Skeletal muscle satellite cell (primary cell): ENCODE measurements around the gene SLC10A1. TPM values are rescaled to one million over a fixed set of nuclear protein-coding genes. Genes with fewer than 3 reads are reported as not detected.

Experiments
- H3K27me3 ChIP-seq: 2 replicates; pipeline ENCODE4 v1.7.0; 2013; ENCODE audit warnings: low read length; ENCODE audit not compliant: control insufficient read depth, insufficient read depth
- H3K36me3 ChIP-seq: 2 replicates; pipeline ENCODE4 v1.7.0; 2013; ENCODE audit warnings: mild to moderate bottlenecking, control low read depth, low read length; ENCODE audit not compliant: insufficient read depth
- H3K4me1 ChIP-seq: 2 replicates; pipeline ENCODE4 v1.7.0; 2013; ENCODE audit warnings: low read length; ENCODE audit not compliant: control insufficient read depth, insufficient read depth
- H3K4me2 ChIP-seq: 2 replicates; pipeline ENCODE4 v1.7.0; 2013; ENCODE audit warnings: mild to moderate bottlenecking, low read length
- H3K4me3 ChIP-seq: 2 replicates; pipeline ENCODE4 v1.7.0; 2013; ENCODE audit warnings: low read length
- H3K9ac ChIP-seq: 2 replicates; pipeline ENCODE4 v1.7.0; 2013; ENCODE audit warnings: mild to moderate bottlenecking, low read depth, low read length, moderate library complexity
- H3K9me3 ChIP-seq: replicated peaks from 2 replicates; pipeline ENCODE4 v1.7.0; 2013; ENCODE audit warnings: mild to moderate bottlenecking, control low read depth, low read length
- total RNA-seq: library from RNA; depleted of rRNA; stranded (reverse); fragments of >200 nt; gene quantifications from 2 replicates; pipeline ENCODE4 v1.2.3, GENCODE V29; 2012; rRNA removed

SLC10A1 gene
- not detected in 2 replicates for total RNA-seq

- Histone ChIP-seq H3K4me1 (no peaks in the 10 kb centered on the region), H3K36me3 (no peaks in the 10 kb centered on the region), H3K9me3 (no peaks in the 10 kb centered on the region), H3K27me3 (no peaks in the 10 kb centered on the region), H3K4me2 (no peak within 1 kb of the TSS), H3K4me3 (no peak within 1 kb of the TSS), H3K9ac (no peak within 1 kb of the TSS)
Observed at GRCh38 chr14:69796797-69797500, at the start of gene SLC10A1. TSS of gene SLC10A1 (minus strand) at chr14:69797241. CDS start at chr14:69797155, 86 bp downstream.

DNA sequence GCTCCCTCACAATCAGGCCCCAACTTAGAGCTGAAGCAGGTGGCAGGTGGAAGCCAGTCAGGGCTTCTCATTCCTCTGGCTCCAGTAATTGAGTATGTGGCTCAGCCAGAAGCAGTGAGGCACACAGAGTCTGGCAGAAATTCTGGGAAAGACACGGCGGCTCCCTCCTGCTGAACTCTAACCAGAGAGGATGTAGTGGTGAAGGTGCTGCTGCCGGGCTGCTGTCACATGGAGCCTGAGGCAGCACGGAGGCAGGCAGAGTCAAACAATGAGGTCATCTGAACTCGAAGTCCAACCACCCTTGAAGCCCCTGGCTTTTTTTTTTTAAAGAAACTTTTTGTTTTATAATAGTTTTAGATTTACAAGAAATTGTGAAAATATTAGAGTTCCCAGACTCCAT is 48.7 kb upstream of the SLC10A1 start:
- Histone ChIP-seq H3K9ac (no peak overlapping the region), H3K36me3 (no peaks in the 10 kb centered on the region), H3K4me2 (no peak overlapping the region), H3K4me1 (no peaks in the 10 kb centered on the region), H3K9me3 (no peaks in the 10 kb centered on the region), H3K27me3 (peaks cover 53% of the 10 kb centered on the region), H3K4me3 (no peak overlapping the region)

GRCh38 chr14:69845050-69845581 is 48.1 kb upstream of the SLC10A1 start:
- Histone ChIP-seq H3K9me3 (no peaks in the 10 kb centered on the region), H3K36me3 (no peaks in the 10 kb centered on the region), H3K4me3 (no peak overlapping the region), H3K4me1 (no peaks in the 10 kb centered on the region), H3K4me2 (no peak overlapping the region), H3K27me3 (peaks cover 53% of the 10 kb centered on the region), H3K9ac (no peak overlapping the region)

- no peak overlapping the region for H3K9ac ChIP-seq
- no peaks in the 10 kb centered on the region for H3K4me1 ChIP-seq
- H3K4me2 ChIP-seq = no peak overlapping the region
- H3K9me3 ChIP-seq = no peaks in the 10 kb centered on the region
- H3K27me3 ChIP-seq = peaks cover 47% of the 10 kb centered on the region
- no peaks in the 10 kb centered on the region for H3K36me3 ChIP-seq
- no peak overlapping the region for H3K4me3 ChIP-seq
Observed at GRCh38 chr14:69844171-69844570, 47.1 kb upstream of the SLC10A1 start.

GRCh38 chr14:69842686-69843420 is 45.8 kb upstream of the SLC10A1 start:
- Histone ChIP-seq H3K4me1 (no peaks in the 10 kb centered on the region), H3K36me3 (no peaks in the 10 kb centered on the region), H3K9me3 (no peaks in the 10 kb centered on the region), H3K9ac (no peak overlapping the region), H3K4me2 (no peak overlapping the region), H3K4me3 (no peak overlapping the region), H3K27me3 (peaks cover 38% of the 10 kb centered on the region)

DNA sequence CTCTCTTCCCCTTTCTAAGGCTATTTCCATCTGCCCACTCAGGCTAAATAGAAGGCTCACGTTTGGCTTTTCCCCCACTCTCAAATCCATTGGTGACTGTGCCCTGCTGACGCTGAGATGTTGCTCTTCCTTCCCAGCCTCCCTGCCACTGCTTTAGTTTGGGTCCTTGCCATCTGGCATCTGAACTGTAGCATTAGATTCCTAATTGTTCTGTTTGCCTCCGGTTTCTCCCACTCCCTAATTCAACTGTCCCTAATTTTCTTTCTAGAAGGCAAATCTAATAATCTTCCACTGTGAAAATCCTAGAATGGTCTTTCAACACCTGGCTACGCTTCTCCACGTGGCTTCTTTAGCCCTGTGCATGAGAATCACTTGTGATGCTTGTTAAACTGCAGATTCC is 44.6 kb upstream of the SLC10A1 start:
- H3K4me2 ChIP-seq = no peak overlapping the region
- H3K4me3 ChIP-seq = no peak overlapping the region
- peaks cover 38% of the 10 kb centered on the region for H3K27me3 ChIP-seq
- H3K4me1 ChIP-seq = no peaks in the 10 kb centered on the region
- H3K36me3 ChIP-seq = no peaks in the 10 kb centered on the region
- H3K9ac ChIP-seq = no peak overlapping the region
- H3K9me3 ChIP-seq = no peaks in the 10 kb centered on the region

- Histone ChIP-seq H3K27me3 (peaks cover 40% of the 10 kb centered on the region), H3K36me3 (no peaks in the 10 kb centered on the region), H3K4me3 (no peak overlapping the region), H3K4me2 (no peak overlapping the region), H3K9ac (no peak overlapping the region), H3K4me1 (no peaks in the 10 kb centered on the region), H3K9me3 (no peaks in the 10 kb centered on the region)
Observed at GRCh38 chr14:69839661-69840060, 42.6 kb upstream of the SLC10A1 start.

DNA sequence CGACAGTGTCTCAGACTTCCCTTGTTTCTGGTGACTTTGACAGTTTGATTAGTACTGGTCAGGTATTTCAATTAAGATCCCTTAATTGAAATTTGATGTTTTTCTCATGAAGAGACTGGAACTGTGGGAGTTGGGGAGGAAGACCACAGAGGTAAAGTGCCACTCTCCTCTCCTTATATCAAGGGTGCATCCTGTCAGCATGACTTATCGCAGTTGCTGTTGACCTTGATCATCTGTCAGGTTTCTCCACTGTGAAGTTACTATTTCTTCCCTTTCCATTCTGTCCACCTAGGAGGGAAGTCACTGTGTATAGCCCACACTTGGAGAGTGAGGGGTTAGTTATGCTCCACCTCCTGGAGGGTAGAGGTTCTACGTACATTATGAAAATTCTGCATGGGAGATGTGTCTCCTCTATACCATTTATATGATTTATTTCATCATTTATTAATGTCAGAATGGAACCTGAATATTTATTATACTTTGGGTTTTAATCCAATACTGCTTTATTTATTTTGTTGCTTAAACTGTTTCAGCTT is 41.9 kb upstream of the SLC10A1 start:
- H3K4me3 ChIP-seq = no peak overlapping the region
- H3K4me1 ChIP-seq = no peaks in the 10 kb centered on the region
- peaks cover 36% of the 10 kb centered on the region for H3K27me3 ChIP-seq
- H3K9ac ChIP-seq = no peak overlapping the region
- no peaks in the 10 kb centered on the region for H3K36me3 ChIP-seq
- no peak overlapping the region for H3K4me2 ChIP-seq
- no peaks in the 10 kb centered on the region for H3K9me3 ChIP-seq

- no peaks in the 10 kb centered on the region for H3K36me3 ChIP-seq
- no peaks in the 10 kb centered on the region for H3K9me3 ChIP-seq
- peaks cover 4% of the 10 kb centered on the region for H3K27me3 ChIP-seq
- no peaks in the 10 kb centered on the region for H3K4me1 ChIP-seq
- H3K4me3 ChIP-seq = no peak overlapping the region
- no peak overlapping the region for H3K4me2 ChIP-seq
- H3K9ac ChIP-seq = no peak overlapping the region
Observed at GRCh38 chr14:69828879-69829278, 31.8 kb upstream of the SLC10A1 start.

DNA sequence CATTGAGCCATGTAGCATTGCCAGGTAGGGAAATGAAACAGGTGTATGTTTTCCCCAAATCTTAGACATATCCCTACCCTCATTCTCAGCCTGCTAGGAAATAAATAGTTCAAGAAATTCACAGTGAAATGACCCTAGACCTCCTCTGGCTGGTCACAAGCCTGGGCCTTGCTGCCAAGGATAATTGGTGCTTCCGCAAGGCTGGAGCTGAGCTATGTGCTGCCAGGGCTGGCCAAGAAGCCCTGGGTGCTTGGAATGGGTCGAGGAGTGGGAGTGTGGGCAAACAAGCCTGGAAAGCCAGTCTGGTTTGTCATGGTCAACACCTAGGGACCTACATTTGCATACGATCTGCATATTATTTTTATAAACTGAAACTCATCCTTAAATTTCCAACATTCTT is 31.3 kb upstream of the SLC10A1 start:
- Histone ChIP-seq H3K4me3 (no peak overlapping the region), H3K4me1 (no peaks in the 10 kb centered on the region), H3K9ac (no peak overlapping the region), H3K4me2 (no peak overlapping the region), H3K36me3 (no peaks in the 10 kb centered on the region), H3K9me3 (no peaks in the 10 kb centered on the region), H3K27me3 (peaks cover 4% of the 10 kb centered on the region)

DNA sequence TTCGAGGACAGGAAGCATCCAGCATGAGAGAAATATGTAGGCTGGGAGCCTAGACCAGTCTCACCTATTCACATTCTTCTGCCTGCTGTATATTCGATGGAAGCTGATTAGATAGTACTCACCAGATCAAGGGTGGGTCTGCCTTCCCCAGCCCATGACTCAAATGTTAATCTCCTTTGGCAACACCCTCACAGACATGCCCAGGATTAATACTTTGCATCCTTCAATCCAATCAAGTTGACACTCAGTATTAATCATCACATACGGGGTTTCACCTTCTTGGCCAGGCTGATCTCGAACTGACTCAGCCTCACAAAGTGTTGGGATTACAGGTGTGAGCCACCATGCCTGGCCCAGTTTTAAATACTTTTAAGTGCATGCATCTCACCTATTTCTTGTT is 30.5 kb upstream of the SLC10A1 start:
- H3K9me3 ChIP-seq = no peaks in the 10 kb centered on the region
- H3K4me1 ChIP-seq = no peaks in the 10 kb centered on the region
- H3K9ac ChIP-seq = no peak overlapping the region
- H3K4me3 ChIP-seq = no peak overlapping the region
- no peaks in the 10 kb centered on the region for H3K36me3 ChIP-seq
- peaks cover 4% of the 10 kb centered on the region for H3K27me3 ChIP-seq
- no peak overlapping the region for H3K4me2 ChIP-seq
